Thyroid gland (tissue), 4 donors: ENCODE measurements around the gene PPP1R9A. TPM values are rescaled to one million over a fixed set of nuclear protein-coding genes. Genes with fewer than 3 reads are reported as not detected.

ENCODE experiments used
- DNase-seq, 2 donors: peaks; one replicate each; pipeline ENCODE4 v3.0.0-alpha.2; 2019
- H3K27ac ChIP-seq, 3 donors: fragments of 200-600 bp; sonication (generic); 1 replicate in 2 of 3; 2 replicates in 1 of 3; pipeline ENCODE4 v1.5.1; 2016 to 2019; ENCODE audit warnings: mild to moderate bottlenecking in 1 of 3, moderate library complexity in 1 of 3
- H3K27me3 ChIP-seq: fragments of 200-600 bp; sonication (generic); one replicate; pipeline ENCODE4 v1.5.1; 2019
- H3K36me3 ChIP-seq, 2 donors: fragments of 200-600 bp; sonication (generic); one replicate each; pipeline ENCODE4 v1.5.1; 2016 to 2019
- H3K4me1 ChIP-seq, 2 donors: fragments of 200-600 bp; sonication (generic); one replicate each; pipeline ENCODE4 v1.5.1; 2017 to 2019
- H3K4me3 ChIP-seq, 3 donors: fragments of 200-600 bp; sonication (generic); replicated peaks in 1 of 3; 1 replicate in 2 of 3; 2 replicates in 1 of 3; pipeline ENCODE4 v1.5.1; 2016; ENCODE audit warnings: mild to moderate bottlenecking in 1 of 3
- H3K9me3 ChIP-seq: fragments of 200-600 bp; sonication (generic); one replicate; pipeline ENCODE4 v1.5.1; 2017
- POLR2A ChIP-seq, 2 donors: fragments of 450-650 bp; IDR thresholded peaks; one replicate each; pipeline ENCODE4 v1.6.1; 2017; ENCODE audit warnings: antibody characterized with exemption in 2 of 2, mild to moderate bottlenecking in 2 of 2, moderate library complexity in 1 of 2
- WGBS, 2 donors: methylation state at CpG; one replicate each; pipeline ENCODE4 v1.1.5; 2017; 5-methylcytosine and 5-hydroxymethylcytosine counted together
- intact Hi-C: fragments of 100-400 bp; cut with DNase I; formaldehyde crosslinking; loops from one replicate; pipeline ENCODE4 v1.15.1; 2023
- total RNA-seq, 4 donors: library from RNA; depleted of rRNA; stranded (reverse); fragments of >200 nt; gene quantifications; one replicate each; pipeline ENCODE4 v1.2.3, GENCODE V29; 2016
- TF ChIP-seq, protein P1 (sequence below), 6 experiments: fragments of 200-600 bp in 3 of 6; fragments of 450-650 bp in 3 of 6; sonication (generic) in 3 of 6; IDR thresholded peaks; one replicate each; pipeline ENCODE4 v1.5.1; 2016 to 2019; ENCODE audit warnings: antibody characterized with exemption in 6 of 6, mild to moderate bottlenecking in 2 of 6, inconsistent platforms in 1 of 6, moderate library complexity in 1 of 6

The PPP1R9A gene
- total RNA-seq, 4 donors from 2014 or later = 38.8 to 89.6 (median 45.5) TPM

- Histone ChIP-seq H3K27ac (no peak overlapping the region), H3K9me3 (no peaks in the 10 kb centered on the region), H3K27me3 (no peaks in the 10 kb centered on the region), H3K36me3 (no peaks in the 10 kb centered on the region), H3K4me1 (peaks cover 0 to 5% of the 10 kb centered on the region in 2 donors), H3K4me3 (no peak overlapping the region)
- no peak for DNase-seq
- no peak for TF ChIP-seq POLR2A (IDR thresholded peaks at IDR 0.05)
- TF ChIP-seq, protein P1, sequence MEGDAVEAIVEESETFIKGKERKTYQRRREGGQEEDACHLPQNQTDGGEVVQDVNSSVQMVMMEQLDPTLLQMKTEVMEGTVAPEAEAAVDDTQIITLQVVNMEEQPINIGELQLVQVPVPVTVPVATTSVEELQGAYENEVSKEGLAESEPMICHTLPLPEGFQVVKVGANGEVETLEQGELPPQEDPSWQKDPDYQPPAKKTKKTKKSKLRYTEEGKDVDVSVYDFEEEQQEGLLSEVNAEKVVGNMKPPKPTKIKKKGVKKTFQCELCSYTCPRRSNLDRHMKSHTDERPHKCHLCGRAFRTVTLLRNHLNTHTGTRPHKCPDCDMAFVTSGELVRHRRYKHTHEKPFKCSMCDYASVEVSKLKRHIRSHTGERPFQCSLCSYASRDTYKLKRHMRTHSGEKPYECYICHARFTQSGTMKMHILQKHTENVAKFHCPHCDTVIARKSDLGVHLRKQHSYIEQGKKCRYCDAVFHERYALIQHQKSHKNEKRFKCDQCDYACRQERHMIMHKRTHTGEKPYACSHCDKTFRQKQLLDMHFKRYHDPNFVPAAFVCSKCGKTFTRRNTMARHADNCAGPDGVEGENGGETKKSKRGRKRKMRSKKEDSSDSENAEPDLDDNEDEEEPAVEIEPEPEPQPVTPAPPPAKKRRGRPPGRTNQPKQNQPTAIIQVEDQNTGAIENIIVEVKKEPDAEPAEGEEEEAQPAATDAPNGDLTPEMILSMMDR (IDR thresholded peaks at IDR 0.05) = no peak
- intact Hi-C loops = no loop called here
- WGBS, 2 donors = 92 to 100% methylated on average over 1 of the region's 1 CpG
Measured at GRCh38 chr7:94957061-94957460, 49.7 kb downstream of the PPP1R9A start.

DNA sequence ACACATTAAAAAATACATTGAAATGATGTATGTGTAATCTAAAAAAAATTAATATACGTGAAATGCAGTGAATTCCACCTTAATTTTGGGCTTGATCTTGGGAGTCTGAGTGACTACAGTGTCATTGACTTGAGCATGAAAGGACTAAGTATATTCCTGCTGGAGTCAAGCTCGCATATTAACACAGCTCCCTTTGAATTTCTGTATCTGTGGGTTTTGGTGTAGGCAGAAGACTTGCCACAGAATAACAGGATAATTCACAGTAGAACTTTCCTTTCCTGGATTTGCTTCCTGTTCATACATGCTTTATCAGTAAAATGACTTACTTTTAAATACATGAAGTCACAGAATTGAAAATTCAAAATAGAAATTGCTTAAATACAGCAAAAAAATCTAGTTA, 55.3 kb downstream of the PPP1R9A start:
- no peak overlapping the region for H3K4me3 ChIP-seq
- DNase-seq = no peak
- WGBS, 2 donors = 90 to 92% methylated on average over 2 of the region's 2 CpGs
- H3K36me3 ChIP-seq = no peaks in the 10 kb centered on the region
- no peaks in the 10 kb centered on the region for H3K27me3 ChIP-seq
- intact Hi-C loops = no loop called here
- no peaks in the 10 kb centered on the region for H3K9me3 ChIP-seq
- H3K4me1 ChIP-seq = peaks cover 0 to 5% of the 10 kb centered on the region in 2 donors
- no peak for TF ChIP-seq POLR2A (IDR thresholded peaks at IDR 0.05)
- TF ChIP-seq, protein P1 (IDR thresholded peaks at IDR 0.05) = no peak
- no peak overlapping the region for H3K27ac ChIP-seq

DNA sequence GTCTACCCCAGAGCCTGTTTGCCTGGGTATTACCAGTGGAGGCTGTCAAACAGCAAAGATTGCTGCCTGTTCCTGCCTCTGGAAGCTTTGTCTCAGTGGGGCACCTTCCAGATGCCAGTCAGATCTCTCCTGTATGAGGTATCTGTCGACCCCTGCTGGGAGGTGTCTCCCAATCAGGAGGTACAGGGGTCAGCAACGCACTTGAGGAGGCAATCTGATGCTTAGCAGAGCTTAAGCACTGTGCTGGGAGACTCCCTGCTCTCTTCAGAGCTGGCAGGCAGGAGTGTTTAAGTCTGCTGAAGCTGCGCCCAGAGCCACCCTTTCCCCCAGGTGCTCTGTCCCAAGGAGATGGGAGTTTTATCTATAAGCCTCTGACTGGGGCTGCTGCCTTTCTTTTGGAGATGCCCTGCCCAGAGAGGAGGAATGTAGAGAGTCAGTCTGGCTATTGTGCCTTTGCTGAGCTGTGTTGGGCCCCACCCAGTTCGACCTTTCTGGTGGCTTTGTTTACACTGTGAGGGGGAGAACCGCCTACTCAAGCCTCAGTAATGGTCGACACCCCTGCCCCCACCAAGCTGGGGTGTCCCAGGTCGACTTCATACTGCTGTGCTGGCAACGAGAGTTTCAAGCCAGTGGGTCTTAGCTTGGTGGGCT, 62.2 kb downstream of the PPP1R9A start:
- no peak overlapping the region for H3K4me3 ChIP-seq
- DNase-seq = peak; percentile 11 to 12
- H3K27me3 ChIP-seq = no peaks in the 10 kb centered on the region
- intact Hi-C loops = no loop called here
- peak overlapping the region in 2 of 3 donors; percentile 41 to 68 for H3K27ac ChIP-seq
- 49 to 71% methylated on average over 6 to 7 of the region's 8 CpGs for WGBS, 2 donors
- no peaks in the 10 kb centered on the region for H3K9me3 ChIP-seq
- H3K4me1 ChIP-seq = peaks cover 36 to 44% of the 10 kb centered on the region in 2 donors
- no peaks in the 10 kb centered on the region for H3K36me3 ChIP-seq
- TF ChIP-seq POLR2A (IDR thresholded peaks at IDR 0.05) = no peak
- TF ChIP-seq, protein P1 (IDR thresholded peaks at IDR 0.05) = no peak

- intact Hi-C loops = no loop called here
- Histone ChIP-seq H3K4me3 (no peak overlapping the region), H3K27me3 (no peaks in the 10 kb centered on the region), H3K4me1 (peaks cover 37 to 44% of the 10 kb centered on the region in 2 donors), H3K9me3 (no peaks in the 10 kb centered on the region), H3K27ac (peak overlapping the region in 2 of 3 donors; percentile 41 to 68), H3K36me3 (no peaks in the 10 kb centered on the region)
- no peak for TF ChIP-seq POLR2A (IDR thresholded peaks at IDR 0.05)
- TF ChIP-seq, protein P1 (IDR thresholded peaks at IDR 0.05) = no peak
- WGBS, 2 donors = 79 to 81% methylated on average over 6 to 7 of the region's 7 CpGs
- DNase-seq = peak; percentile 11 to 16
Measured at GRCh38 chr7:94970085-94970576, 62.7 kb downstream of the PPP1R9A start.
